ENCODE results near the gene DBI.

Gene DBI

DNA sequence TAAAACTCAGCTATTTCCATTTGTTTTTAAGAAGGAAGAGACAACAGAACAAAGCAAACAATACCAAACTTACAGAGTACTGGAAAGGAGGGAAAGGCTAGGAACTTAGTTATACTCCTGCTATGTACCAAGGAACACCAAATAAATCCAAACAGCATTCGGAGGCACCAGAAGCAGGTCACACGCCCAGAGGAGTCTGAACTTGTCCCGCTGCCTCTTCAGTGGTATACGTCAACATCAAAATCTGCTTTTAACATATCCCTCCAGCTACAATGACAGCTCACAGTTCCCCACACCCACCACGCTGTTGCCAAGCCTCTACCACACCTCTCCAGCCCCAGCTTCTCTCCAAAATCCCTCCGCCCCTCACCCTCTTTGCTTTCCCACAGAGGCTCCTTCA, 17.5 kb upstream of the DBI start:
- TF ChIP-seq, protein P1, sequence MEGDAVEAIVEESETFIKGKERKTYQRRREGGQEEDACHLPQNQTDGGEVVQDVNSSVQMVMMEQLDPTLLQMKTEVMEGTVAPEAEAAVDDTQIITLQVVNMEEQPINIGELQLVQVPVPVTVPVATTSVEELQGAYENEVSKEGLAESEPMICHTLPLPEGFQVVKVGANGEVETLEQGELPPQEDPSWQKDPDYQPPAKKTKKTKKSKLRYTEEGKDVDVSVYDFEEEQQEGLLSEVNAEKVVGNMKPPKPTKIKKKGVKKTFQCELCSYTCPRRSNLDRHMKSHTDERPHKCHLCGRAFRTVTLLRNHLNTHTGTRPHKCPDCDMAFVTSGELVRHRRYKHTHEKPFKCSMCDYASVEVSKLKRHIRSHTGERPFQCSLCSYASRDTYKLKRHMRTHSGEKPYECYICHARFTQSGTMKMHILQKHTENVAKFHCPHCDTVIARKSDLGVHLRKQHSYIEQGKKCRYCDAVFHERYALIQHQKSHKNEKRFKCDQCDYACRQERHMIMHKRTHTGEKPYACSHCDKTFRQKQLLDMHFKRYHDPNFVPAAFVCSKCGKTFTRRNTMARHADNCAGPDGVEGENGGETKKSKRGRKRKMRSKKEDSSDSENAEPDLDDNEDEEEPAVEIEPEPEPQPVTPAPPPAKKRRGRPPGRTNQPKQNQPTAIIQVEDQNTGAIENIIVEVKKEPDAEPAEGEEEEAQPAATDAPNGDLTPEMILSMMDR (IDR thresholded peaks at IDR 0.05): no peak

DNA sequence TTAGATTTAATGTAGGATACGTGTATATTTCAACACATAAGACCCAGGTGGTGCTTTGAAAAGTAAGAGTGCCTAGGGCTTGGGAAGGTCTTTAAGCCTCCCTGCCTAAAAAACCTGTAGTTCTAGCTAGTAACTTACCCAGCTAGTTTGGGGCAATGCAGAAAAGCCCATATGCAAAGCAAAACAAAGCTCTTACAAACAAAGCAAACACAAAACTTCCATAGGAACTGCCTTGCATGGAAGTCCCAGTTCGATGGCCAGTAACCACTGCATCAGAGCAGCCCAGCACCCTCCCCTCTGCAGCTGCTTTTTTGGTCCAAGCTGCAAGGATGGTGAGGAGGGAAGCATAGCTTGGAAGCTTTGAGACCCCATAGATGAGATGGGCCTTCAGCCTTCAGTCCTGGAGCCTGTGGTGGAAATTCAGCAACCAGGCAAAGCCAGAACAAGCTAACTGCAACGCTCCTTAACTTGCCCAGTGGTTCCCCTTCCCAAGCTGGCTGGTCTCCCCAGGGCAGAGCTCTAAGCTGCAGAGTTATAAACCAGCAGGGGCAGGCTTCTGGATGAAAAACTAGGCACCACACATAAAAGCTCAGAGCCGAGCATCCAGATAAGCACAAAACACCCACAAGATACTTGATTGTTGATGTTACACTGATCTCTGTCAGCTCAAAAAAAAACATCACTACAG, 16.3 kb upstream of the DBI start:
- TF ChIP-seq, protein P1 (IDR thresholded peaks at IDR 0.05): no peak

DNA sequence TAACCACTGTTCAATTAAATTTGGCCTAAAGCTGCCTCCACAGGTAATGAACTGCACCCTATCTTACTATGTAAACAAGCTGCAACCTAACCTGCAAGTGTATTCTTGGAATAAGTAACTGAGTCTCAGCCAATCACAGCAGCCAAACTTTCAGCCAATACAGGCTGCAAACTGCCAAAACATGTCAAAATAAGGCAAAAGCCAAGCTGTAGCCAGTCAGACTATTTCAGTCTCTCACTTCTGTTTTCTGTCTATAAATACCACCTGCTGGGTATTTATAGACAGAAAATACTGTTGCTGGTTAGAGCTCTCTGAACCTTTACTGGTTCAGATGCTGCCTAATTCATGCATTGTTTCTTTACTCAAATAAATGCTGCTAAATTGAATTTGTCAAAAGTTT, 14.4 kb upstream of the DBI start:
- TF ChIP-seq, protein P1 (IDR thresholded peaks at IDR 0.05): no peak

DNA sequence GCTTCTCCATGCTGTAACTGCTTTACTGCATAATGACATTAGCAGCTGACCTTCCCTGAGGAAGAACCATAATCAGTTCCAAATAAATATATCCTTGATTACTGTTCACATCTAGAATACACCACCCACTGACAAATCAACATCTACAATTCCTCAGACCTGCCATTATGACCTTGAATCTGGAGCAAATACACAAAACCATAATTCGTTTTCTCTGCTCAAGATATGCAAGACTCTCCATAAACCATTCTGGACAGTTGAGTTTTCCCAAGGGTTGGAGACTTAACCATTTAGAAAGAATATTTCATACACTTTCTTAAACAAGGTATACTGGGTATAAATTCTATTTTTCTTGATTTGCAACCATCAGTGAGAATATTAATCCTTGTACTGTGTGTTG, 11.9 kb upstream of the DBI start:
- TF ChIP-seq, protein P1 (IDR thresholded peaks at IDR 0.05): no peak

DNA sequence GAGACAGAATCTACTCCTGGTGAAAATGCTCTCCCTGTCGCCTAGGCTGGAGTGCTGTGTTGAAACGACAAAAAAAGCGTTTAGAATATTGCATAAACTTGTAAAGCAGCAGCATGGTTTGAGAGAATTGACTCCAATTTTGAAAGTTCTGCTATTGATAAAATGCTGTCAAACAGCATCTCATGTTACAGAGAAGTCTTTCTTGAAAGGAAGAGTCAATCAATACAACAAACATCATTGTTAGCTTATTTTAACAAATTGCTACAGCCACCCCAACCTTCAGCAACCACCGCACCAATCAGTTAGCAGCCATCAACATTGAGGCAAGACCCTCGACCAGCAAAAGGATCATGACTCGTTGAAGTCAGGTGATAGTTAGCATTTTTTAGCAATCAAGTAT, 7.0 kb upstream of the DBI start:
- TF ChIP-seq, protein P1 (IDR thresholded peaks at IDR 0.05): no peak

DNA sequence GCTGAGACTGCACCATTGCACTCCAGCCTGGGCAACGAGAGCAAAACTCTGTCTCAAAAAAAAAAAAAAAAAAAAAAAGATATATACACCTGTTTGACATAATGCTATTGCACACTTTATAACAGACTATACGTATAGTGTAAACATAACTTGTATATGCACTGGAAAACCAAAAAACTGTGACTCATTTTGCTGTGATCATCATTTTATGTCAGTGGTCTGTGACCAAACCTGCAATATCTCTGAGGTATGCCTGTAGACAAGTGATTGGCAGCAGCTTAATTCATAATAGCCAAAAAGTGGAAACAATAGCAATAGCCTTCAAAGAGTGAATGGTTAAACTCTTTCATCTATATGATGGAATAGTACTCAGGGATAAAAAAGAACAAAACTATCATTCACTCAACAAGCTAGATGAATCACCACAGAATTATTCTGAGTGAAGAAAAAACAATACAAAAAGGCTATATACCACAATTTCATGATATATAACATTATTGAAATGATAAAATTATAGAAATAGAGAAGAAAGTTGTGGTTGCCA, 6.3 kb upstream of the DBI start:
- TF ChIP-seq, protein P1 (IDR thresholded peaks at IDR 0.05): no peak

DNA sequence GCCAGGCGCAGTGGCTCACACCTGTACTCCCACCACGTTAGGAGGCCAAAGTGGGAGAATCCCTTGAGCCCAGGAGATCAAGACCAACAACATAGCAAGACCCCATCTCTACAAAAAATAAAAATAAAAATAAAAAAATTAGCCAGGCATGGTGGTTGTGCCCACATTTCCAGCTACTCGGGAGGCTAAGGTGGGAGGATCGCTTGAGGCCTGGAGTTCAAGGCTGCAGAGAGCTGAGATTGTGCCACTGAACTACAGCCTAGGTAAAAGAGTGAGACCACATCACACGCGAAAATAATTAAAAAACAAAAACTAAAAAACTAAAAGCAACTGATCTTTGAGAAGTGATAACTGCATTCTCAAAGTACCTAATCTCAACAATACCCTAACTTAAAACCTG, 2.0 kb upstream of the DBI start:
- TF ChIP-seq, protein P1 (IDR thresholded peaks at IDR 0.05): no peak

DNA sequence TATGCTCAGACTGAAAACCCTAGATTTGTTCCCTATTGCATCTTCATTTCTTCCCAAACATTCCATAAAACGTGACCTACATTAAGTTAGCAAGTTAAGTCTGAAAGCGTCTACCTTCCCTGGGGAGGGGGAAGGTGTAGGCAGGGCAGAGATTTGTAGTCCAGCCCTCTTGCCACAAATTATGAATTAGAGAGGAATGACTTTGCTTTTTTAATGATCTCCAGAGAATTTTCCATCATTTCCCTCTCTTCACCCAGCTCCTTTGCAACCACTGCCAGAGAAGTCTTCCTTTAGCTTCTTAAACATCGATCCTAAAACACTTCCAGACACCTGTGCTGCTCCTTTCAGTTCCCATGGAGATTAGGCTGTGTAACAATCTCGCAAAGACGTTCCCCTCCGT, 1.3 kb upstream of the DBI start:
- TF ChIP-seq, protein P1 (IDR thresholded peaks at IDR 0.05): no peak
